GM21526 (cell line): Measurements from ENCODE around the gene PDXP.
"Not testable (repeated sequence)": the region's sequence is repeated elsewhere in the genome, so short reads cannot be mapped to it uniquely, and the experiment has no call there.

Source experiments
- ATAC-seq: cut with Tn5 transposase; IDR thresholded peaks from one replicate; pipeline ENCODE4 v1.9.1; 2021; ENCODE audit warnings: moderate library complexity; ENCODE audit not compliant: unreplicated experiment, low FRiP score

The PDXP gene

GRCh38 chr22:37692627-37693285 lies 34.2 kb downstream of the PDXP start:
- ATAC-seq = no peak

GRCh38 chr22:37694131-37694530 lies 35.6 kb downstream of the PDXP start:
- not testable (repeated sequence) for ATAC-seq

- not testable (repeated sequence) for ATAC-seq
Measured at GRCh38 chr22:37696260-37696656, 37.7 kb downstream of the PDXP start.

- ATAC-seq = peak; percentile 51
Measured at GRCh38 chr22:37696657-37697537, 38.4 kb downstream of the PDXP start, which contains the start of gene TRIOBP. TRIOBP (plus strand) TSS chr22:37697048; CDS start chr22:37701366, 4,318 bp downstream.

GRCh38 chr22:37697538-37697835 lies 39.0 kb downstream of the PDXP start:
- ATAC-seq = no peak

GRCh38 chr22:37701141-37701786 lies 42.7 kb downstream of the PDXP start:
- ATAC-seq = no peak

GRCh38 chr22:37703906-37704305 lies 45.4 kb downstream of the PDXP start:
- no peak for ATAC-seq

- ATAC-seq = no peak
Measured at GRCh38 chr22:37704645-37705044, 46.1 kb downstream of the PDXP start.

- ATAC-seq = no peak
Measured at GRCh38 chr22:37705205-37705604, 46.7 kb downstream of the PDXP start.

GRCh38 chr22:37708580-37709444 lies 50.3 kb downstream of the PDXP start:
- ATAC-seq = no peak

- no peak for ATAC-seq
Measured at GRCh38 chr22:37709445-37709765, 50.9 kb downstream of the PDXP start.

GRCh38 chr22:37710675-37711074 lies 52.2 kb downstream of the PDXP start:
- no peak for ATAC-seq

GRCh38 chr22:37711490-37711889 lies 53.0 kb downstream of the PDXP start:
- no peak for ATAC-seq

- ATAC-seq = no peak
Measured at GRCh38 chr22:37713761-37714160, 55.2 kb downstream of the PDXP start.

- ATAC-seq = no peak
Measured at GRCh38 chr22:37714634-37715033, 56.1 kb downstream of the PDXP start.

GRCh38 chr22:37715760-37716159 lies 57.2 kb downstream of the PDXP start:
- ATAC-seq = no peak
